AG04449 (cell line): ENCODE results near the gene LRP8.

Experiments used
- CTCF ChIA-PET: fragments of 350-600 bp; formaldehyde crosslinking; extraction: SDS; loops from one replicate; lab custom pipeline; 2021; ENCODE audit warnings: antibody characterized with exemption; lab: Yijun Ruan, JAX
- POLR2A ChIA-PET: fragments of 400-600, 350-600 bp; formaldehyde crosslinking; extraction: SDS; loops from one replicate; lab custom pipeline; 2020; ENCODE audit warnings: antibody characterized with exemption, inconsistent platforms; lab: Yijun Ruan, JAX
- DNase-seq: peaks from one replicate; pipeline ENCODE4 v3.0.0-alpha.2; 2010; ENCODE audit warnings: low read depth, low spot score
- H3K4me3 ChIP-seq: 2 replicates; pipeline ENCODE4 v1.5.1; 2011; ENCODE audit warnings: low read depth, mild to moderate bottlenecking, control low read depth, low read length
- TF ChIP-seq, protein P1 (sequence below): IDR thresholded peaks from one replicate; pipeline ENCODE4 v1.5.1; 2011; ENCODE audit warnings: mild to moderate bottlenecking, moderate library complexity, low read length, control low read depth, inconsistent platforms; ENCODE audit not compliant: insufficient read depth; ENCODE audit errors: missing control alignments

Gene LRP8

DNA sequence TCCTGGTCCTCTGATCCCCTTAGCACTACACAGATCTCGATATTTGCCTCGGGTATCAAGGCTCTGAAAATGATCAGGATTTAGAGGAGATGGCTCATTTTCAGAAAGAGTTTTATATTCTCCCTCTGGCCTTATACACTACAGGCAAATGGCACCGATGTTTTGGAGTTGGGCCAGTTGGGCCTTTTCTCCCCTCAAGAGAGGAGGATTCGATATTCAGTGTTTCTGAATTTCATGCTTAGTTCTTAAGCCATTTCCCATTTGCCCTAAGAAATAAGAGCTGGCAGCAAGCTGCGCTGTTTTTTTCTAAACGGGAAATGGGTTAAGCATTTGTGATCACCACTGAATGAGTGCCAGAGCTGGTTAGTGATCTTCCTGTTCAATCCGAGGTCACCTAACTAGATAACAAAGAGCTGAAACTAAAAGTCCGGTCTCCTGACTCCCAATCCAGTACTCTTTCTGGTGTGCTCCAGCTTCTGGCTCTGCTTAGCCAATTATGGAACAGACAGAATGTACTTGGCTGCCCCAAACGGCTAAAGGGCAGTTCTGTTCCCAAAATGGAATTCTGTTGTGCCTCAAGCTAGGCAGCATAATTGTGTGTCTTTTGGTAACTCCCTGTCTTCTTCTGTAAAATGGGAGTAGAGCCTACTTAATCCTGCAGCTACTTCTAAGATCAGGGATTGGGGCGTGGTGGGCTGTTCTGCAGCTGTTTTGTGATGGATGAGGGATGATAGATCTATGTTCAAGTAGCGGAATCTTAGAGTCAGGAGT lies 132.4 kb downstream of the LRP8 start:
- POLR2A ChIA-PET, result interaction anchor here (0.8 to 1.1 kb wide), 2 partner anchors 11 to 152 kb away, joined by 3 to 4 read pairs; no protein-coding TSS in a partner anchor
- H3K4me3 ChIP-seq, result no peak overlapping the region
- TF ChIP-seq, protein P1, sequence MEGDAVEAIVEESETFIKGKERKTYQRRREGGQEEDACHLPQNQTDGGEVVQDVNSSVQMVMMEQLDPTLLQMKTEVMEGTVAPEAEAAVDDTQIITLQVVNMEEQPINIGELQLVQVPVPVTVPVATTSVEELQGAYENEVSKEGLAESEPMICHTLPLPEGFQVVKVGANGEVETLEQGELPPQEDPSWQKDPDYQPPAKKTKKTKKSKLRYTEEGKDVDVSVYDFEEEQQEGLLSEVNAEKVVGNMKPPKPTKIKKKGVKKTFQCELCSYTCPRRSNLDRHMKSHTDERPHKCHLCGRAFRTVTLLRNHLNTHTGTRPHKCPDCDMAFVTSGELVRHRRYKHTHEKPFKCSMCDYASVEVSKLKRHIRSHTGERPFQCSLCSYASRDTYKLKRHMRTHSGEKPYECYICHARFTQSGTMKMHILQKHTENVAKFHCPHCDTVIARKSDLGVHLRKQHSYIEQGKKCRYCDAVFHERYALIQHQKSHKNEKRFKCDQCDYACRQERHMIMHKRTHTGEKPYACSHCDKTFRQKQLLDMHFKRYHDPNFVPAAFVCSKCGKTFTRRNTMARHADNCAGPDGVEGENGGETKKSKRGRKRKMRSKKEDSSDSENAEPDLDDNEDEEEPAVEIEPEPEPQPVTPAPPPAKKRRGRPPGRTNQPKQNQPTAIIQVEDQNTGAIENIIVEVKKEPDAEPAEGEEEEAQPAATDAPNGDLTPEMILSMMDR, result no peak
- CTCF ChIA-PET, result interaction anchor here (1.0 to 5.5 kb wide), 2 partner anchors 12 to 17 kb away, joined by 3 to 95 read pairs; no protein-coding TSS in a partner anchor
- DNase-seq, result no peak
